Measurements from ENCODE around the gene SMIM29. TPM values are rescaled to one million over a fixed set of nuclear protein-coding genes. Genes with fewer than 3 reads are reported as not detected.
"Not testable (repeated sequence)": the region's sequence is repeated elsewhere in the genome, so short reads cannot be mapped to it uniquely, and the experiment has no call there.

Gene SMIM29
- total RNA-seq, 1 experiment from 2014 or later, result 73.4 TPM

GRCh38 chr6:34269132-34269531, 20.3 kb upstream of the SMIM29 start:
- DNase-seq (ENCODE audit: low read depth), result not testable (repeated sequence)

- no peak for DNase-seq (ENCODE audit: low read depth)
Observed at GRCh38 chr6:34267746-34268145, 18.9 kb upstream of the SMIM29 start.

GRCh38 chr6:34263484-34263883, 14.7 kb upstream of the SMIM29 start:
- not testable (repeated sequence) for DNase-seq (ENCODE audit: low read depth)

DNA sequence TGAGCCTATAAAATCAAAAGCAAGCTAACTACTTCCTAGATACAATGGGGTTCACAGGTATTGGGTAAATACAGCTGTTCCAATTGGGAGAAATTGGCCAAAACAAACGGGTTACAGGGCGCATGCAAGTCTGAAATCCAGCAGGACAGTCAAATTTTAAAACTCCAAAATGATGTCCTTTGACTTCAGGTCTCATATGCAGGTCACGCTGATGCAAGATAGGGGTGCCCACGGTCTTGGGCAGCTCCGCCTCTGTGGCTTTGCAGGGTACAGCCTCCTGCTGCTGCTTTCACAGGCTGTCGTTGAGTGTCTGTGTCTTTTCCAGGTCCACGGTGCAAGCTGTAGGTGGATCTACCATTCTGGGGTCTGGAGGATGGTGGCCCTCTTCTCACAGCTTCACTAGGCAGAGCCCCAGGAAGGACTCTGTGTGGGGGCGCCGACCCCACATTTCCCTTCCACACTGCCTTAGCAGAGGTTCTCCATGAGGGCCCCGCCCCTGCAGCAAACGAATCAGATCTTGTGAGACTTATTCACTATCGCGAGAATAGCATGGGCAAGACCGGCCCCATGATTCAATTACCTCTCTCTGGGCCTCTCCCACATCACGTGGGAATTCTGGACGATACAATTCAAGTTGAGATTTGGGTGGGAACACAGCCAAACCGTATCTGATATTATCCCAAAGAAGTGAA, 11.9 kb upstream of the SMIM29 start:
- DNase-seq (ENCODE audit: low read depth), result no peak

- DNase-seq (ENCODE audit: low read depth), result no peak
Observed at GRCh38 chr6:34259529-34260069, 10.8 kb upstream of the SMIM29 start.

GRCh38 chr6:34252395-34252794, 3.6 kb upstream of the SMIM29 start:
- not testable (repeated sequence) for DNase-seq (ENCODE audit: low read depth)

- DNase-seq (ENCODE audit: low read depth), result no peak
Observed at GRCh38 chr6:34249469-34250261, 859 bp upstream of the SMIM29 start.

DNA sequence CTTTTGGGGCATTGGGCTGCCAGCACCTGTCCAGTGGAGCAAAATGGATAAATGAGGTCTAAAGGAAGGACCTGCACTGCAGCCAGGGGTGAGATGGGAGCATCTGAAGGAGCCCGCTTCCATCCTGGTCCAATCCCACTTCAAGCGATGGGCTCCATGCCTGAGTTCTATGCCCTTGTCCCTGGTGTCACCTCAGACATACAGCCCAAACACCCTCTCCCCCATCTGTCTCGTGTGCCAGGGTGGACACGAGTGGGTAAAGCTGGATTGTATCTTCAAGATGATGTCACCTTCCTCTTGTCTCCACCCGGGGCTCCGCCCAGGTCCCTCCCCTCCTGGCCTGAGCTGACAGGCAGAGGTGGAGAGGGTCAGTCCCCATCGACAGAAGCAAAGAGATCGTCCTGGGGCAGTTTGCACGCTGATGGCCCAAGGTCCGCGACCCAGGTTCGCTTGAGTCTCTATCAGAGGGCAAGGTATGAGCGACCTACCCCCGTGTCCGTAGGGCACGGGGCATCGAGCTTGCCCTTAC, 544 bp downstream of the SMIM29 start:
- peak; percentile 48 for DNase-seq (ENCODE audit: low read depth)

GRCh38 chr6:34247481-34248197, 1.2 kb downstream of the SMIM29 start:
- DNase-seq (ENCODE audit: low read depth), result no peak

DNA sequence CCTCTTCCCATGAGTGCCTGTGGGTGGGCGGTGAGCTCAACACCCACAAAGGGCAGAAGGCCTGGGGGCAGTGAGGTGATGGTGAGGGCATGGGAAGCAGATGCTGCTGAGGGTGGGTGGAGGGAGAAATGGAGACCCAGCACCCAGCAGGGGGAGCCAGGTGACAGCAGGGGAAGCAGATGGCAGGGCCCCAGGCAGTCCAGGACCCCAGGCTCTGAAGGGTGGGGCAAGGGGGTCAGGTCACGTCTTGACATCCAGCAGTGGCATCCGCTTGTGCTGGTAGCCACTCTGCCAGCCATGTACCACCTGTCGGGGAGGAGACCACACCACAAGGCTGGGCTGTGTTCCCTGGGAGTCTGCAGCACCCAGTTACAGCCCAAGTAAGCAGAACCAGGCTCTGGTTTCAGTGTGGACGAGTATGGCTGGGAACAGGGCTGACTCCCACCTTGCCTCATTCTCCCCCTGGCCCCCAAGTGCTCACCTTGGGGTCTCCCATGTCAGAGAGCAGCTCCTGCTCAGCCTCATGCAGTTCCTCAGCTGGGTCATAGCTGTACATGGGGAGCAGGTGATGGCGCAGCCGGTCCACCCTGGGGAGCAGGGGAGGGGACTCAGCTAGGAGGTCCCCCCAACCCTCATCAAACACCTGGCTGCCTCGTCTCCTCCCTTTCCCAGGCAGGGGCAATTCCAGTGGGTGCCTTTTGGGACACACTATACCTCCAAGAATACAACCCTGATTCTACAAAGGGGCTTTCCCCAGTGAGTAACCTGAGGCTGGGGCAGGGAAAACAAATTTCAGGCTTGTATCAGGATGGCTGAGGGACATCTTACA, 2.0 kb downstream of the SMIM29 start:
- peak; percentile 63 for DNase-seq (ENCODE audit: low read depth)

- DNase-seq (ENCODE audit: low read depth), result no peak
Observed at GRCh38 chr6:34246249-34246562, 2.6 kb downstream of the SMIM29 start.

DNA sequence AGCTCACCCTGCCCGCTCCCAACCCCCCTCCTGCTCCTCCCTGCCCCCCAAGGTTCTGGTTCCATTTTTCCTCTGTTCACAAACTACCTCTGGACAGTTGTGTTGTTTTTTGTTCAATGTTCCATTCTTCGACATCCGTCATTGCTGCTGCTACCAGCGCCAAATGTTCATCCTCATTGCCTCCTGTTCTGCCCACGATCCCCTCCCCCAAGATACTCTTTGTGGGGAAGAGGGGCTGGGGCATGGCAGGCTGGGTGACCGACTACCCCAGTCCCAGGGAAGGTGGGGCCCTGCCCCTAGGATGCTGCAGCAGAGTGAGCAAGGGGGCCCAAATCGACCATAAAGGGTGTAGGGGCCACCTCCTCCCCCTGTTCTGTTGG, 3.1 kb downstream of the SMIM29 start:
- not testable (repeated sequence) for DNase-seq (ENCODE audit: low read depth)

- not testable (repeated sequence) for DNase-seq (ENCODE audit: low read depth)
Observed at GRCh38 chr6:34245032-34245760, 3.6 kb downstream of the SMIM29 start.

- DNase-seq (ENCODE audit: low read depth), result peak; percentile 98
Observed at GRCh38 chr6:34243901-34244884, 4.6 kb downstream of the SMIM29 start.

DNA sequence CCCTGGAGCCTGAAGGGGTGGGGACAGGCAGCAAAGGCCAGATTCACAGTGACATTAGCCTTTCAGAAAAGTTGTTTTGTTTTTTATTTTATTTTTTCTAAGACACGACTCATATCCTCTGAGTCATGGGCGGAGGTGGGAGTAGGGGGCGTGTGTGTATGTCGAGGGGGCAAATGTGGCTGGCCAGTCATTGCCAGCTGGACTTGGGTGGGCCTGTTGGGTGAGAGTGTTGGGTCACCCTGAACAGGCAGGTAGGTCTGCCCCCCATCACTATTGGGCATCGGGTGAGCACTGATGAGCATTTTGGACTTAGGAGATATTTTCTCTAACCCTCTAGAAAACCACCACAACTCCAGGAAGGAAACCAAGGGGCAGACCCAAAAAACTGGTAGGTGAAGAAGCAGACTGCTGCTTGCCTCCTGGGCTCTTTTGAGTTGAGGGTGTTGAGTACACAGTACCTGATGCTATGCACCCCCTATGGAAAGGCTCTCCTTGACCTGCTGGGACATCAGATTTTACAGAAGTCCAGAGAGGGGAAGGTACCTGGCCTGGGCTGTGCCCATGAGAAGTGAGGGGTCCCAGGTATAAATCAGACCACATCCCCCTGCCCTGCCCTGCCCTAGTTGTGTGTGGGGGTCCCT, 5.6 kb downstream of the SMIM29 start:
- DNase-seq (ENCODE audit: low read depth), result peak; percentile 67

DNA sequence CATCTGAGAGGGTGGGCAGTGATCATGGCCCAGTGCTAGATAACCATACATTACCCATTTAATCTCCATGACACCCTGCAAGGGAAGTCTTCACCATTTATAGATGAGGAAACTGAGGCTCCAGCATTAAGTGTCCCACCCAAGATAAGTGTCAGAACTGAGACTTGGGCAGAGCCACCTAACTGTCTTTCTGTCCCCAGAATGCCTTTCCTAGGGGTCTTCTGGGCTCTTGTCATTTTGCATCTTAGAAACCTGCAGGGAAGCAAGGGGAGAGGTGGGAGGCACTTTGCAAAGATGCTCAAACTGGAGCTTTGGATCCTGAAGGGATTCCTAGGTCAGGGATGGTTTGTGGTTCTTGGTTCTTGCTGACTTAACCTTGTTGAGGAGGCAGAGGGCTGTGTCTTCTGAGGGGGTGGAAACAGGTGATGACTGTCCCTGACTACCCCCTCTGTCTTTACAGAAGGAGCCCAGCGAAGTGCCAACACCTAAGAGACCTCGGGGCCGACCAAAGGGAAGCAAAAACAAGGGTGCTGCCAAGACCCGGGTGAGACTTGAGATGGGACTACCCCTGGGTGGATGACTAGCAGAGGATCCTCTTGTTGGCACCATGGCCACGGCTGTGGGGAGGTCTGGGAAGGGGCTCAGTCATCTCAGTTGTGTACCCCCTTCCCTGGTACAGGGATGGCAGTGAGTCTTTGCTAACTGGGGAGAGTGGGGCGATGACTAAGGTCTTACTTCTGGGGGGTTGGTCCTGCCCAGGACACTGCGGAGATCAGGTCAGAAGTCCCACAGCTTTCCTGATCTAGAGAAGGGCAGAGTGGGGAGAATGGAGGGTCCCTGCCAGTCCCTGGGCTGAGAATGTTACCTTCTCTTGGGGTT, 6.3 kb downstream of the SMIM29 start:
- no peak for DNase-seq (ENCODE audit: low read depth)

DNA sequence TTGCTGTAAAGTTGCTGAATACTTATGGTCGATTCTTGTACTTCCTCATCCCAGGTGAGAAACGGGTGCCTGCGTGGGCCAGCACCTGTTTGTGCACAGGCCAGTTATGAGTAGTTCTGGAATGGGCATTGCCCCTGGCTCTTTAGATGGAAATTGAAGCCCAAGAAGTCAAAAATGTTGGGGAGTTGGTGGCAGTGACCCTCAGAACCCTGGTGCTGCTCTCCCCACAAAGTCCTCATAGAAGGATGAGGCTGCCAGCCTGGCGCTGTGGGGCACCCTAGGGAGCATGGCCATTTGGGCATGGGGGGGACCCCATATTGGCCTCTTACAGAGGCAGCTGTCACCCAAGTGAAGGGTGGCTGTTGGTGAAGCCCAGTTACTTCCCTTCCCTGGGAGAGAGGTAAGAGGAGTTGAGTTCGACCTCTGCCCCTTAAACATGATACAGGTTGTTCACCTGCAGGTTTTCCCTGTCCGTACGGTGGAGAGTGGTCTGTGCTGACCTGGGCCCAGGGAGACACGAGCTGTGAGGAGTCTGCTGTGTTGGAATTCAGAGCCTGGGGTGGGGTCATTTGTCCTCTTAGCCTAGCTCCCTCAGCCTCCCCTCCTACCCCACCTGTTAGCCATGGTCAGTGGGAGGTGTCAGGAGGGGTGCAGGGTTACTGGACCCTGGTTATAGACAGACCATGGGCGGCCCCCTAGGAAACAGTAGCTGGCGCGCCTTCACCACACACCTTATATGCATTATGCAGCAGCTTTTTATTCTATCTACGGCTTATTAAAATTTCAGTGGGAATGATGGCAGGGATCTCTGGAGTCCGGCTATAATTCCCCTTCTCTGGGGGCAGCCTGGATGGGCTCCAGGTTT, 7.2 kb downstream of the SMIM29 start:
- DNase-seq (ENCODE audit: low read depth), result no peak
